PC-9 (cell line): ENCODE data around the gene WRAP73.

Source experiments
- EZH2 ChIP-seq: fragments of 200-600 bp; sonication (generic); IDR thresholded peaks from 2 replicates; pipeline ENCODE4 v1.8.0; 2017; ENCODE audit warnings: antibody characterized with exemption, low read depth
- TF ChIP-seq, protein P1 (sequence below): fragments of 200-600 bp; sonication (generic); conservative IDR thresholded peaks from 2 replicates; pipeline ENCODE4 v1.6.1; 2017; ENCODE audit warnings: mixed run types, antibody characterized with exemption, mild to moderate bottlenecking, moderate library complexity

DNA sequence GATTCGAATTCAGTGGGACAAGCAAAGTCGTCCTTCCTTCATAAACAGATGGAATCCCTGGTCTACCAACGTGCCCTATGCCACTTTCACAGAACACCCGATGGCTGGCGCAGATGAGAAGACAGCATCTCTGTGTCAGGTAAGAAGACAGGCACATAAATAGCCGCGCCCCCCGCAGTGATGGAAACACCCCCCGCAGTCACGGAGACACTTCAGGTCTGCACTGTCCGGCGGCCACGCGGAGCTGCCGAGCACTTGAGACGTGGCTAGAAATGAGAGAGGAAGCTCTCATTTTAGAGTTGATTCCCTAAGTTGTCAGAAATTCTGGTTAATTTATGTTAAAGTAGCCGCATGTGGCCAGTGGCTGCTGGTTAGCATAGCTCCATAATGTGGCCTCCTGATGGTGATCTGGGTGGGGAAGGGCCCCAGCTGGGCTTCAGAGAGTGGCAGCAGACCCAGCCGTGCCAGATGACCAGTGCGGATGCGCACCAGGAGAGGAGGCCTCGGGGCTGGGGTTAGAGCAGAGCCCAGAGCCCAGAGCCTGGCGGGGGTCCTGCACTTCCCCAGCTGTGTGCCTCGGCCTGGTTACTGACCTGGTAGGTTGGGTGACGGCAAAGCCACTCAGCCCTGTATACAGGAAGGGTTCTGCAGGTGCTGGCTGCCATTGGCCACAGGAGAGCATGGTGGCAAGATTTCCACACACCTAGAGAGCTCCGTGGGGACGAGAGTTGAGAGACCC is 22.2 kb downstream of the WRAP73 start:
- TF ChIP-seq, protein P1, sequence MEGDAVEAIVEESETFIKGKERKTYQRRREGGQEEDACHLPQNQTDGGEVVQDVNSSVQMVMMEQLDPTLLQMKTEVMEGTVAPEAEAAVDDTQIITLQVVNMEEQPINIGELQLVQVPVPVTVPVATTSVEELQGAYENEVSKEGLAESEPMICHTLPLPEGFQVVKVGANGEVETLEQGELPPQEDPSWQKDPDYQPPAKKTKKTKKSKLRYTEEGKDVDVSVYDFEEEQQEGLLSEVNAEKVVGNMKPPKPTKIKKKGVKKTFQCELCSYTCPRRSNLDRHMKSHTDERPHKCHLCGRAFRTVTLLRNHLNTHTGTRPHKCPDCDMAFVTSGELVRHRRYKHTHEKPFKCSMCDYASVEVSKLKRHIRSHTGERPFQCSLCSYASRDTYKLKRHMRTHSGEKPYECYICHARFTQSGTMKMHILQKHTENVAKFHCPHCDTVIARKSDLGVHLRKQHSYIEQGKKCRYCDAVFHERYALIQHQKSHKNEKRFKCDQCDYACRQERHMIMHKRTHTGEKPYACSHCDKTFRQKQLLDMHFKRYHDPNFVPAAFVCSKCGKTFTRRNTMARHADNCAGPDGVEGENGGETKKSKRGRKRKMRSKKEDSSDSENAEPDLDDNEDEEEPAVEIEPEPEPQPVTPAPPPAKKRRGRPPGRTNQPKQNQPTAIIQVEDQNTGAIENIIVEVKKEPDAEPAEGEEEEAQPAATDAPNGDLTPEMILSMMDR = no peak
- TF ChIP-seq EZH2 = no peak
